GM18867 (cell line): ENCODE measurements around the gene ANKRD53.

Experiments
- ATAC-seq: cut with Tn5 transposase; IDR thresholded peaks from one replicate; pipeline ENCODE4 v1.9.1; 2021; ENCODE audit warnings: mild to moderate bottlenecking, moderate library complexity; ENCODE audit not compliant: unreplicated experiment

ANKRD53 gene, protein sequence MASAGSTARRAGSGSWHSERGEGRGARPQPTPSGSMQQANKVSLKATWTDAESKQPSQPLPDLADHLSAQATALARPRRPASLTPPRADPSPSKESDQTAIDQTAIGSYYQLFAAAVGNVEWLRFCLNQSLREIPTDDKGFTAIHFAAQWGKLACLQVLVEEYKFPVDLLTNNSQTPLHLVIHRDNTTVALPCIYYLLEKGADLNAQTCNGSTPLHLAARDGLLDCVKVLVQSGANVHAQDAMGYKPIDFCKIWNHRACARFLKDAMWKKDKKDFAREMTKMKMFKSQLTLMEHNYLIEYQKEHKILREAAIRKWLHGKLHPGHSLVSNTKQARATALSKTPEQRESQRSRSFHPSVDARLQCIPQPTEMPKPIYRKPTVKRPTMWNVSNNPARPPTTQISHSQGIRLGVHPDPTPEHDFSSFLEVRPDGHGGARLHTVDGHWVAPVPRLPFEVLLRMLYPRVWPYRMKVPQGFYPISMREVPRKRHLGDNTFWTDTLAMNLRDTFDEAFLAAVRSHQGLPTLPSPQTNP

DNA sequence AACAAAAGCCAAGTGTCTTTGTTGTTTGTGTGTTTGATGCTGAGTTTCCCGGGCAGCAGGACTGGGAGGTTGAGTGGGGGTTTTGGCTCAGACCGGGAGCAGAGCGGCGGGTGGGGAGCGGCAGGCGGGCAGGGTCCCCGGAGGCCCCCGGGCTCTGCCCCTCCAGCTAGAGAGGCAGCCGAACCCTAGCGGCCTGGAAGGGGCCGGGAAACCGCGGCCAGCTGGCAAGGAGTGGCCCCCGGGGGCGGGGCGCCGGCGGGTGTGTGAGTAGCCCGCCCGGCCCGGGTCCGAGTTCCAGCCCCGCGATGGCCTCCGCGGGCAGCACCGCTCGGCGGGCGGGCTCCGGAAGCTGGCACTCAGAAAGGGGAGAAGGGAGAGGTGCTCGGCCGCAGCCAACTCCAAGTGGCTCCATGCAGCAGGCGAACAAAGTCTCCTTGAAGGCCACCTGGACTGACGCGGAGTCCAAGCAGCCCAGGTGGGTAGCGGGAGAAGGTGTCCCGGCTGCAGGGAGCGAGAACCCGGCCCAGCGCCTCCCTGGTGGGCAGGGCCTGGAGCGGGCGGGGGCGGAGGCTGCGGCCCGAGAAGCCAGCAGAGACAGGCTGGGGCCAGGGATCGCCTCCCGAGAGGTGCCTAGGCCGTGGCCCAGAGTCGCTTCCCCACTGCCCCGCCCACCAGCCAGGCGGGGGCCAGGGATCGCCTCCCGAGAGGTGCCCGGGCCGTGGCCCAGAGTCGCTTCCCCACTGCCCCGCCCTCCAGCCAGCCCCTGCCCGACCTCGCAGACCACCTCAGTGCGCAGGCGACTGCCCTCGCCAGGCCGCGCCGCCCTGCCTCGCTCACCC lies at the start of gene ANKRD53:
TSS of gene ANKRD53 (plus strand) at position 290 of the 839 bp plus-strand sequence. CDS start at position 306, 16 bp downstream.
- ATAC-seq, result no peak

DNA sequence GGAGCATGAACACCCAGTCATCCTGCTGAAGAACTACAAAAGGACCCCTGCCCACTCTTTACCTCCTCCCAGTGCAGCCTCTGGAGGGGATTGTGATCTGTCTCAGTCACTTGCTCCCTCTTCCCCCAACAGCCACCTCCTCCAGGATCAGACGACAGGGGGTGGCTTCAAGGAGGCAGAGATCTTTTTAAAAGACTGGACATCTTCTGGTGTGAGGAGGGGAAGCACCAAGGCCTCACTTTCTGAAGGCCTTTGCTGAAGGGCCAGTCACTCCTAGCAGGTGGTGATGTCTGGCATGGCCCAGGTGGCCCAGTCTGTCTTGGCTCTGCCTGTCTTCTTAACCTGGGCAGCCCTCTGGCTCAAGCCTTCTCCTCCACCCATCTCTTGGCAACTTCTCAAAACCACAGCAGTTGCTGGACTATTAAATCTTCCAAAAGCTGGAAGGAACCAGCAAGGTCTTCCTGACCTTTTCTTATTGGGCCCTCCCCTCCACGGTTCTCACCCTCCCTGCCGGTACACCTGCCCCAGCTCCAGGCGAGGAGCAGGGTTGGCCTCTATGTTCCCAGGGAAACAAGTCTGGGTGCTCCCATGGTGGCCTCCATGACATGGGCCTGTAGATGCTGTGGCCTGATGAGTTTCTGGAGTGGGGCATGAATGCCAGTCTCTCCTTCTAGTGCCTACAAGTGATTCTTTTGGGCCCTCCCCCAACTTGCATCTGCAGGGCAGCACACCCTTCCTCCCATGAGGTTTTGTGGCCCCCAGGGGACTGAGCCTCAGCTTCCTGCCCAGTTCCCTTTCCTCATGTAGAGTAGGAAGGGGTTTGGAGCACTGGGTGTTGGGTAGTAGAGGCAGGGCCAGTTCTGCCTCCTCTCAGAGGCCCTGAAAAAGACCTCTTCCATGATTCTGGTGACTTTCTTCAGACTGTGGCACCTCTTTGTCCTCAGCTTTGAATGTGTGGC lies 47.8 kb upstream of the ANKRD53 start:
- no peak for ATAC-seq

DNA sequence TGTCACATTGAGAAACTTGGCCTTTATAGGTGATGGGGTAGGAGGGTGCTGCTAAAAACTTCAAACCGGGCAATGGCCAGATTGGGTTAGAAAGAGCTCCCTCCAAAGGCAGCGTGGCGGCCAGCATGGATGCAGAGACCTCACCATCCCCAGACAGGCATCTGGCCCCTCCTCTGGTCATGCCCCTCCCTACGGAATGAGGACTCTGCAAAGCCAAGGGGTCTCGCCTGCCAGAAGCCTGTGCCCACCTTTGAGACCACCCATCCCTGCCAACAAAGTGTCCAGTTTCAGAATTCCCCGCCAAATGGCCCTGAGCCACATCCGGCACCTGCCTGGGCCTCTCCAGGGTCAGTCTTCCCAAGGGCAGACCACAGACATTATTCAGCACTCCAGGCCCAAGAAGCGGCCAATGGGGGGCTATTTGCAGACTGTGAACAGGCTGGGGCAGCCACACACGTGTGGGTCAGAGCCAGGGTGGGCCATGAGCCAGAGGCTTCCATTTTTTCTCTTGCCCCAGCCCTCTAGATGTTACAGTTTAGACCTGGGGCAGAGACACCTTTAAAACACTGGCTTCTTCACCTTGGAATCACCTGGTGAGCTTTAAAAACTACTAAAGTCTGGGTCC lies 46.9 kb upstream of the ANKRD53 start:
- no peak for ATAC-seq

DNA sequence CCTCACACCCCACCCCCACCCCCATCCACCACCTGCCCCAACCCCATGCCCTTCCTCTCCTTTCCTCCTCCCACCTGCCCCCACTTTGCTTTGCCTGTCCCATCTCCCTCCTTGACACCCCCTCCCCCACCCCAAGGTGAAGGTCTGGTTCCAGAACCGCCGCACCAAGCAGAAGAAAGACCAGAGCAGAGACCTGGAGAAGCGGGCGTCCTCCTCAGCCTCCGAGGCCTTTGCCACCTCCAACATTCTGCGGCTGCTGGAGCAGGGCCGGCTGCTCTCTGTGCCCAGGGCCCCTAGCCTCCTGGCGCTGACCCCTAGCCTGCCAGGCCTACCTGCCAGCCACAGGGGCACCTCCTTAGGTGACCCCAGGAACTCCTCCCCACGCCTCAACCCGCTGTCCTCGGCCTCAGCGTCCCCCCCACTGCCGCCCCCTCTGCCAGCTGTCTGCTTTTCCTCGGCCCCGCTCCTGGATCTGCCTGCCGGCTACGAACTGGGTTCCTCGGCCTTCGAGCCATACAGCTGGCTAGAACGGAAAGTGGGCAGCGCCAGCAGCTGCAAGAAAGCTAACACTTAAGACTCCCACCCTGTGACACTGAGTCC lies 45.7 kb upstream of the ANKRD53 start:
- no peak for ATAC-seq

DNA sequence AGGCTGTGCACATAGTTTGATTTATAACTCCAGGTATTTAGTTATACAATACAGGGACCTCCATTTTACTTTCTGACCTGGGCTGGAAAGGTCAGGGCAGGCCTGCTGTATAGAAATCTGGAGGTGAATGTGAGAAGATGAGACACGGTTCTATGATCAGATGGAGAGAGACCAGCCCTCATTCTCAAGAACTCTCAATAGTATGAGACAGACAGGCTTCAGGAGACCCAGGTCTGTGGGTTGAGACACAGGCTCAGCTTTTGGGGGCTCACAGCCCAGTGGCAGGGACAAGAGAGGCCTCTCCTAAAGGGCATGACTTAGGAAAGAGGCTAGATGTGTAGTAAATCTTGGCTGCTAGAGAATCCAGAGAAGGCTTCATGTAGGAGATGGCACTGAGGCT lies 43.4 kb upstream of the ANKRD53 start:
- ATAC-seq, result no peak

DNA sequence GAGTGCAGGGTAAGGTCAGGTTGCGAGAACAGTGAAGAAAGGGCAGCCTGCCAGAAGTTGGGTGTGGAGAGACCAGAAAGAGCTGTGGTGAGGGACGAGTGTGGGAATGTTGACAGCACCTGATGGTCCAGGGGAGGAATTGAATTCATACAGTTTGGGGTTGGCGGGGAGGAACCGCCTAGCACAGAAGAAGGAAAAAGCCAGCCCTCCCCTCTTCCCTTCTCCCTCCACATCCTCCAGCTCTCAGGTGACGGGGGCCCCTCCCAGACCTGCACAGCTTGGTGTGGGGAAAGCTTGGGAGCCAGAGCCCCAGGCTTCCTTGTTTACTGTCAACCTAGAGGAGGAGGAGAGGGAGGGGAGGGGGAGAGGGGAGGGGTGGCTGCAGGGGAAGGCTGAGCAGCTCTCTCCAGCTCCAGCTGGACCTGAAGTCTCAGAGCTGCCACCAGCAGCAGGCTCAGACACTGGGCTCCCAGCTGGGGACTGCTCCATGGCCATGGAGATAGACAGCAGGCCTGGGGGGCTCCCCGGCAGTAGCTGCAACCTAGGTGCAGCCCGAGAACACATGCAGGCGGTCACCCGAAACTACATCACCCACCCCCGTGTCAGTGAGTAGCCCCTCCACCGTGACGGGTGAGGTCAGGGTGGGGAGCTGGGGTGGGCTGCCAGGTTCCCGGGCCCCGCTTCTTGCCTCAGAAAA lies 42.8 kb upstream of the ANKRD53 start, which contains the start of gene ATP6V1B1:
TSS of gene ATP6V1B1 (plus strand) at position 433 of the 697 bp plus-strand sequence. CDS start at position 488, 55 bp downstream.
- no peak for ATAC-seq

DNA sequence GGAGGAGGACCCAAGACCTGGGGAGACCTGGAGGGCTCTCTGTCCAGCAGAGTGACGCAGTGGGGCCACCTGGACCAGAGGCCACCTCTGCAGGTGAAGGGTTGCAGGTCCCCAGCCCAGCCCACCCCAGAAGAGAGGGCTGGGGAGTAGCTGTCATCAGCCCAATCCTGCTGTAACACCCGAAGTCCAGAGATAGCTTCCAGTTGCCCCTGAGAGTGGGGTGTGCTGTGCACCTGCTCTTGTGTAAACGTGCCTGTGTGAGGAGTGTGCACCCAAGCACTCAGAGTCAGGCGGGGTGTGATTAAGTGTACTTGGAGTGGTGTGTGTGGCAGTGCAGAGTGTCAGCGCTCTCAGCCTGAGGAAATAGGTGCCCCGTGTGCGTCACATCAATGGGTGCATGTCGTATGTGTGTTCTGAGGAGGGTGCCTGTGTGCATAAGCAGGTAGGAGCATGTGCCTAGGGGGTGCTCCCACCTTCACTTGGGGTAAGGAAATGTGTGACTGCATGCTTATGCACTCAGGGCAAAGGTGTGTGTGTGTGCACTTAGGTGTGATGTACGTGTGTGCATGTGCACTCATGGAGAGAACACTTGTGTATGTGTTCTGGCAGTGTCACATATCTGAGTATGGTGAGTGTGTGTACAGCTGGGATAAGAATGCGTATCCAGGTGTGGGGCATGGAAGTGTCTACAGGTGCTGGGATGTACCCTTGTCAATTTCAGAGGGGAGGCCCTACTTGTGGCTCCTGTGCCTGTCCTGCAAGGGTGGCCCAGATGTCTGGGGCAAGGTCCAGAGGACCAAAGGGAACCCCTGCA lies 42.1 kb upstream of the ANKRD53 start:
- no peak for ATAC-seq

DNA sequence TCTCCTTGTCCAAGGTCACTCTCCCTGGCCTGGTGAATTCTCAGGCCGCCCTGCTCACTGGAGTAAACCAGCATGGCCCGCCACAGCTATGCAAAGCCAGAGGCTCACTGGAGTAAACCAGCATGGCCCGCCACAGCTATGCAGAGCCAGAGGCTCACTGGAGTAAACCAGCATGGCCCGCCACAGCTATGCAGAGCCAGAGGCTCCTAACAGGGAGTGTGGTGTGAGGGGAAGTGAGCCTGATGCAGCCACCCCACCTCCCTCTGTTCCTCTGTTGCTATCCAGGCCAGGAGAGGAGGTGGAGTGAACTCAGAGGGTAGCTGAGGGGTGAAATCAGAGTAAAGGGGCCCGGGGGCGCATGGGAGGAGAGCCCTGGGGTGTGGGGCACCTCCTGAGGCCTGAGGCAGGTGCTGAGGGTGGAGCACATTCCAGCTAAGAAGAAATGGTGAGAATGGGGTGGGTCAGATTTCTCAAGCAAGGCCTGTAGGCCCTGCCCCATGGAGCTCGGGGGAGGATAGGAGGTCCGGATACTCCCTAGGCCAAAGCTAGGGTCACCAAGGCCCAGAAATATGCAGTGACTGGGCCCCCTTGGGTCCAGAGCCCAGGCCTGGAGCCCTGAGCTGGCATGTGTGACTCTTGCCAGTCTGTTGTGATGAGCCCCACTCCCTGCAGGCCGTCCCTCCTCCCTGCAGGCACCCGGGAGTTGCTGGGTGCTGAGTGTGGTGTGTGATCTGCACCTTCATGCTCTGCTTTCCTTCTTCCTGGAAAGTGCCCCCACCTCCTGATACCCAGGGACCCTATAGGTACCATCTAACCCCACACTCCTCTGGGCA lies 41.2 kb upstream of the ANKRD53 start:
- ATAC-seq, result no peak

DNA sequence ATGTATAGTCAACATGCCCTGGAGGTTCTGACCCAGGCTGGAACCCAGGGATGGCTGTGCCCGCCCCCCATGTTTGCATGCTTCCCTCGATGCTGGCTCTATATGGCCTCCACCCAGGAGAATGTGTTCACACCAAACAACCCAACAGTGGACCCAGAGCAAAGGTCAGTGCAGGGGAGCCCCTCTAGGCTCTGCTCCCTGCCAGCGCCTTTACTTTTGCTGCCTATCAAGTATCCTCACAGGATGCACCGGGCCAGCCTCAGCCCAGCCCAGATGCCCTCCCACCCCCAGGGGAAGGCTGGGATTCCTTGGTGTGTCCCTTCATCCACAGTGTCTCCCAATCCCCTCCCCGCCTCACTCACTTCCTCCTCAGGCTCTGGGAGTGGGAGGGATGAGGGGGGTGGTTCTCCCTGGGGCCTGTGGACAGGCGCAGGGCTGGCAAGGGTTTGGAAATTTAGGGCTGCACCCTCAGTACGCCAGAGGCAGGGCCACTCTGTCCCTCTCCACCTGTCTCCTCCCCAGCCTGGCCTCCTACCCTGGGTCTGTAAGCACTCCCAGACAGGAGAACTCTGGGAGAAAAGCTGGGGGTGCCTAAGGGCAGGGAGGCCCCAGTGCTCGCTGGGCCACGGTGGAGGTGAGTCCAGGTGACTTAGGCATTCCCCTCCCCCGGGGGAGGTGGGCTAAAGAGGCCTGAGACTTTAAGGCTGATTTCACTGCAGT lies 40.4 kb upstream of the ANKRD53 start:
- no peak for ATAC-seq

DNA sequence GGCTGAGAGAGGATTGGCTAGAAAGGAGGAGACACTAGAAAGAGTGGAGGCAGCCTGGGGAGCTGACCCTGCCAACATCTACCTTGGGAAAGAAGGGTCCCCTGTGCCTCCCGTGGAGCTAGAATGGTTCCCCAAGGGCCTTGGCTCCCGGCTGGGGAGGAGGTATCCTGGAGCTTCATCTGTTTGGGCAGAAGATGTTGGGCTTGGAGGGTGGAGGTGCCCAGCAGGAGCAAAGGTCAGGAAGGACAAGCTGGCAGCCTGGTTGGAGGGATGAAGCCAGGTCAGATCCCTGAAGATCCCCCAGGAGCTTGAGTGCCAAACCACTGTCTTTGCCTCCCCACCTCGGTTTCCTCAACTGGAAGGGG lies 39.9 kb upstream of the ANKRD53 start:
- no peak for ATAC-seq

DNA sequence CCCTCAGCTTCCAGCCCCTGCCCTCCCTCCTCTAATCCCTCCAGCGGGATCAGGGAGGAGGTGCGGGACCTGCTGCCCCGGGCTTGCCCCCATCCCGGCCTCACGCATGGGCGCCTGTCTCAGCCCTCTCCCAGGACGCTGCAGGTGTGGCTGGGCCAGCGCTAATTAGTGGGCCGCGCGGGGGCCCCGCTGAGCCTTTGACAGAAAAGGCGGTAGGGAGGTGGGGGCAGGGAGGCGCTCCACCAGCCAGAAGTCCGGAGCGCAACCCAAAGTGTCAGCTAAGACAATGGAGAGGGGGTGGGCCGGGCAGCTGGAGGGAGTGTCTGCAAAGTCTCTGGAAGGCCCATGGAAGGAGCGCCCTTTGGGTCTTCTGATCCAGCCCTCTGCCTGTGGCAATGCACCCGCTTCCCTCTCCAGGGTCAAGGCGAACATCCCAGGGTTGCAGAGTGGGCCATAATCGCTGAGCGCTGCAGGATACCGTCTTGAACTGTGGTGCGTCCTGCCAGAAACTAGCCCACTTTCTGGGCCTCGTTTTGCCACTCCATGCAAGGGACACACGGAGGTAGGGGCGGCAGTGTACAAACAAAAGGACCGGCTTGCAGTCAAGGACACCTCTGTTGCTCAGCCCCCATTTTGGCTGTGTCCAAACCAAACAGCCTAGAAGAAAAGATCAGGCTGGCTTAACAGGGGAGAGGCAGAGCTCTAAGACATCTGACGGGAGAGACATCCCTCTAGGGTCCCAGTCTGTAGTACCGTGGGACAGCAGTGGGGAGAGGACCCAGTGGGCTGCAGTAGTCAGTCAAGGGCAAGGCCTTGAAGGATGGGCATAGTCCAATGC lies 39.2 kb upstream of the ANKRD53 start:
- no peak for ATAC-seq

DNA sequence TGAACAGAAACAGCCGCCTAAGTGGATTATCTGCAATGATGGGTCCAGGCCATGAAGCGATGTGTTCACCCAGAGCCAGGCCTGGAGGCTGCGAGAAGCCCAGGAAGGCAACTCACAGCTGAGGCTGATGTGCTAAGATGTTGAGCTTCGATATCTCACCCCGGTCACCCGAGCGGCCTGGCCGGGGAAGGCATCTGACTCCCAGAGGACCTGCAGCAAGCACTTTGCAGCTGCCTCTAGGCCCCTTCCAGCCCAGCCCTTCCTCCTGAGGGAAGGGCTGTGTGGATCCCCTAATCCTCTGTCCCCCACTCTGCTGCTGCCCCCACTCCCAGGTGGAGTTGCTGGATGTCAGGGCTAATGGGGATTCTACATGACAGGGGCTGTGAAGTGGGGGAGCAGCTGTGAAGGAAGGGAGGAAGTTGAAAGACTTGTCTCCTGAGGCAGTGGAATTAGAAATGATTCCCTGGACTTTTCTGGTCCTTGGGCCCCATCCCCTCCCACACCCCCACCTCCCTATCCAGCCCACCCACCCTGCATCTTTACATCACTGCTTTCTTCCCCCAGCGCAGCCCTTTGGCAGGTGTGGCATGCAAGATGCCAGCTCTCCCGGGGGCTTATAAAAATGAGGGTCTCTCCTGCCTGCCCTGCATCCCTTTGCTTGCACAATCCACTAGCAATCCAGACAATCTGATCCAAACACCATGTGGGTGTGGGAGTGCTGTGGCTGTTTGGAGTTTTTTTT lies 38.4 kb upstream of the ANKRD53 start:
- ATAC-seq, result no peak

DNA sequence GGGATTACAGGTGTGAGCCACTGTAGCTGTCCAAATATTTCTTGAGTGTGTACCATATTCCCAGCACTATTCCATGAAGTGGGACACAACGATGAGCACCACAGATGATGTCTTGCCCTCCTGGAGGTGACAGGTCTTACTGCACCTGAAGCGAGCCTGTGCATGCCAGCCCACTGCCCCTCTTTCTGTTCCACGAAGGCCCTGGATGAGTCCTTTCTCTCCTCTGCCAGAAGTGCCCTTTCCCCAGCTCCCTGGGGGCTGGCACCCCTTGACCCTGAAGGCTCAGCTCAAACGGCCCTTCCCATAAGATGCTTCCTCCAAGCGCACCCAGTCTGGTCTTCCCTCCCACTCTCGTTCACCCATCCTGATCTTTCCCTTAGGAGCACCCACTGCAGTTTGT lies 37.2 kb upstream of the ANKRD53 start:
- no peak for ATAC-seq

DNA sequence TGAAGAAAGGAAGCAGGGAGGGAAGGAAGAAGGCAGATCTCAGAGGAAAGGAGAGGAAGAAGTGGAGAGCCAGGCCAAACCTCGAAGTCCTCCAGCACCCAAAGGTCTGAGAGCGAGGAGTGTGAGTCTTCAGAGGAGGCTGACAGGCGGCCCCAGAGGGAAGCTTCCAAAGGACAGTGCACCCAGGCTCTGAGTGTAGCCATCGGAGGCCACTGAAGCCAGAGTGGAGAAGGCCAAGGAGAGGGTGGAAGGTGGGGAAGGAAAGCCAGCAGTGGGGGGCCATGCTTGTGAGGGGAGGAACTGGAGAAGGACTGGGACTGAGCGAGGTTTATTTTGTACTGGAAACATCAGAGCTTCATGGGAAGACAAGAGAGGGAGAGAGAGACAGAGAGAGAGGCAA lies 36.7 kb upstream of the ANKRD53 start:
- no peak for ATAC-seq
